Suprapubic skin (tissue), 4 donors: ENCODE results near the gene CAB39L. TPM values are rescaled to one million over a fixed set of nuclear protein-coding genes. Genes with fewer than 3 reads are reported as not detected.
A peak's percentile ranks its signal among the peaks of the same experiment; 100 is the strongest.

Experiments used
- DNase-seq, 2 donors: peaks; one replicate each; pipeline ENCODE4 v3.0.0-alpha.2; 2019; ENCODE audit warnings: low spot score in 2 of 2
- H3K27ac ChIP-seq: fragments of 200-600 bp; sonication (generic); one replicate; pipeline ENCODE4 v1.5.1; 2019
- H3K27me3 ChIP-seq: fragments of 200-600 bp; sonication (generic); one replicate; pipeline ENCODE4 v1.5.1; 2019
- H3K36me3 ChIP-seq: fragments of 200-600 bp; sonication (generic); one replicate; pipeline ENCODE4 v1.5.1; 2019
- H3K4me1 ChIP-seq: fragments of 200-600 bp; sonication (generic); one replicate; pipeline ENCODE4 v1.5.1; 2019
- H3K4me3 ChIP-seq: fragments of 200-600 bp; sonication (generic); one replicate; pipeline ENCODE4 v1.5.1; 2019; ENCODE audit warnings: mild to moderate bottlenecking
- H3K9me3 ChIP-seq: fragments of 200-600 bp; sonication (generic); one replicate; pipeline ENCODE4 v1.5.1; 2019
- CTCF ChIP-seq, 2 donors: fragments of 200-600 bp in 1 of 2; fragments of 450-650 bp in 1 of 2; sonication (generic) in 1 of 2; IDR thresholded peaks; one replicate each; pipeline ENCODE4 v1.5.1; 2016 to 2019; ENCODE audit warnings: antibody characterized with exemption in 2 of 2, mild to moderate bottlenecking in 1 of 2, moderate library complexity in 1 of 2
- EP300 ChIP-seq: sonication (generic); formaldehyde crosslinking; IDR thresholded peaks from one replicate; pipeline ENCODE4 v1.6.1; 2017; ENCODE audit warnings: antibody characterized with exemption
- POLR2A ChIP-seq, 2 donors: fragments of 450-650 bp; IDR thresholded peaks; one replicate each; pipeline ENCODE4 v1.6.1; 2017; ENCODE audit warnings: antibody characterized with exemption in 2 of 2, mild to moderate bottlenecking in 2 of 2, moderate library complexity in 2 of 2
- POLR2AphosphoS5 ChIP-seq, 3 donors: sonication (generic); formaldehyde crosslinking; IDR thresholded peaks; one replicate each; pipeline ENCODE4 v1.6.1; 2017; ENCODE audit warnings: antibody characterized with exemption in 3 of 3
- whole genome bisulfite sequencing: methylation state at CpG from one replicate; pipeline ENCODE4 v1.1.5; 2018; 5-methylcytosine and 5-hydroxymethylcytosine counted together
- total RNA-seq, 4 donors: library from RNA; depleted of rRNA; stranded (reverse); fragments of >200 nt; gene quantifications; one replicate each; pipeline ENCODE4 v1.1.0, GENCODE V29; 2016

Gene CAB39L
- total RNA-seq, 4 donors from 2014 or later = 17.8 to 45.1 (median 28.6) TPM

GRCh38 chr13:49300739-49301589 is 142.9 kb downstream of the CAB39L start:
- peak in 1 of 2 donors; percentile 72 for DNase-seq
- WGBS = 37% methylated on average over 18 of the region's 20 CpGs

GRCh38 chr13:49300276-49300675 is 143.6 kb downstream of the CAB39L start:
- H3K4me1 ChIP-seq = peaks cover 37% of the 10 kb centered on the region
- H3K27ac ChIP-seq = no peak overlapping the region
- H3K27me3 ChIP-seq = no peaks in the 10 kb centered on the region
- no peaks in the 10 kb centered on the region for H3K36me3 ChIP-seq
- H3K9me3 ChIP-seq = no peaks in the 10 kb centered on the region
- DNase-seq = no peak
- H3K4me3 ChIP-seq = no peak overlapping the region
- no peak for TF ChIP-seq POLR2A (IDR thresholded peaks at IDR 0.05)
- TF ChIP-seq EP300 = no peak
- TF ChIP-seq CTCF (IDR thresholded peaks at IDR 0.05) = no peak
- TF ChIP-seq POLR2AphosphoS5 (IDR thresholded peaks at IDR 0.05) = no peak
- WGBS = 72% methylated on average over 5 of the region's 5 CpGs

More at GRCh38 chr13:49300739-49301589, 142.9 kb downstream of the CAB39L start:
- Histone ChIP-seq H3K9me3 (no peaks in the 10 kb centered on the region), H3K27ac (peak overlapping the region; percentile 13), H3K36me3 (no peaks in the 10 kb centered on the region), H3K4me3 (peak overlapping the region; percentile 35), H3K27me3 (no peaks in the 10 kb centered on the region), H3K4me1 (peaks cover 44% of the 10 kb centered on the region)
- TF ChIP-seq POLR2A (IDR thresholded peaks at IDR 0.05) = no peak
- TF ChIP-seq POLR2AphosphoS5 (IDR thresholded peaks at IDR 0.05) = peak in 1 of 3 donors; percentile 18
- peak; percentile 74 to 89 for TF ChIP-seq CTCF (IDR thresholded peaks at IDR 0.05)
- TF ChIP-seq EP300 = no peak

- no peaks in the 10 kb centered on the region for H3K9me3 ChIP-seq
- no peaks in the 10 kb centered on the region for H3K36me3 ChIP-seq
- peaks cover 29% of the 10 kb centered on the region for H3K4me1 ChIP-seq
- WGBS = 87% methylated on average over 7 of the region's 7 CpGs
- TF ChIP-seq CTCF (IDR thresholded peaks at IDR 0.05) (no peak), POLR2A (IDR thresholded peaks at IDR 0.05) (no peak), POLR2AphosphoS5 (IDR thresholded peaks at IDR 0.05) (no peak), EP300 (no peak)
- no peak overlapping the region for H3K27ac ChIP-seq
- no peak for DNase-seq
- H3K27me3 ChIP-seq = no peaks in the 10 kb centered on the region
- H3K4me3 ChIP-seq = no peak overlapping the region
Observed at GRCh38 chr13:49298903-49299605, 144.8 kb downstream of the CAB39L start.

- DNase-seq = no peak
- Histone ChIP-seq H3K9me3 (no peaks in the 10 kb centered on the region), H3K27me3 (no peaks in the 10 kb centered on the region), H3K36me3 (no peaks in the 10 kb centered on the region), H3K4me1 (peaks cover 23% of the 10 kb centered on the region), H3K4me3 (no peak overlapping the region), H3K27ac (no peak overlapping the region)
- TF ChIP-seq POLR2AphosphoS5 (IDR thresholded peaks at IDR 0.05) = no peak
Observed at GRCh38 chr13:49298416-49298815, 145.4 kb downstream of the CAB39L start.

- Histone ChIP-seq H3K27me3 (no peaks in the 10 kb centered on the region), H3K4me3 (no peak overlapping the region), H3K9me3 (no peaks in the 10 kb centered on the region), H3K36me3 (no peaks in the 10 kb centered on the region), H3K4me1 (peaks cover 14% of the 10 kb centered on the region), H3K27ac (no peak overlapping the region)
- 100% methylated on average over 1 of the region's 4 CpGs for WGBS
- DNase-seq = no peak
- TF ChIP-seq POLR2AphosphoS5 (IDR thresholded peaks at IDR 0.05) (no peak), POLR2A (IDR thresholded peaks at IDR 0.05) (no peak), EP300 (no peak), CTCF (IDR thresholded peaks at IDR 0.05) (no peak)
Observed at GRCh38 chr13:49297338-49297737, 146.5 kb downstream of the CAB39L start.
